Ovary (tissue), 9 donors: ENCODE results near the gene SNX10. TPM values are rescaled to one million over a fixed set of nuclear protein-coding genes. Genes with fewer than 3 reads are reported as not detected.

ENCODE experiments used
- DNase-seq, 5 donors: peaks; one replicate each; pipeline ENCODE4 v3.0.0-alpha.2; 2019 to 2020
- H3K27ac ChIP-seq, 2 donors: fragments of 200-600 bp; one replicate each; pipeline versions ENCODE4 v1.5.1 to v1.8.0; 2019 to 2022
- H3K27me3 ChIP-seq: fragments of 200-600 bp; one replicate; pipeline ENCODE4 v1.8.0; 2022
- H3K36me3 ChIP-seq: fragments of 200-600 bp; sonication (generic); one replicate; pipeline ENCODE4 v1.5.1; 2019
- H3K4me1 ChIP-seq: one replicate; pipeline ENCODE4 v1.8.1; 2013; ENCODE audit warnings: mild to moderate bottlenecking, moderate library complexity; ENCODE audit not compliant: insufficient read depth
- H3K4me3 ChIP-seq: fragments of 200-600 bp; sonication (generic); one replicate; pipeline ENCODE4 v1.5.1; 2017
- H3K9me3 ChIP-seq, 2 donors: fragments of 200-600 bp in 1 of 2; sonication (generic) in 1 of 2; one replicate each; pipeline versions ENCODE4 v1.5.1 to v1.8.1; 2013 to 2019; ENCODE audit warnings: mild to moderate bottlenecking in 1 of 2, moderate library complexity in 1 of 2
- CTCF ChIP-seq, 3 donors: fragments of 450-650 bp in 2 of 3; fragments of 200-600 bp in 1 of 3; IDR thresholded peaks; one replicate each; pipeline versions ENCODE4 v1.5.1 to v1.8.0; 2016 to 2022; ENCODE audit warnings: antibody characterized with exemption in 3 of 3, mild to moderate bottlenecking in 1 of 3
- EP300 ChIP-seq: sonication (generic); formaldehyde crosslinking; IDR thresholded peaks from one replicate; pipeline ENCODE4 v1.6.1; 2017; ENCODE audit warnings: antibody characterized with exemption
- POLR2A ChIP-seq: fragments of 450-650 bp; IDR thresholded peaks from one replicate; pipeline ENCODE4 v1.6.1; 2017; ENCODE audit warnings: antibody characterized with exemption, mild to moderate bottlenecking, moderate library complexity
- WGBS, 3 donors: extraction: QIAGEN DNeasy Blood & Tissue Kit in 1 of 3; methylation state at CpG; one replicate each; pipeline versions ENCODE4 v1.1.5 to v1.1.7; 2013 to 2017; 5-methylcytosine and 5-hydroxymethylcytosine counted together
- intact Hi-C, 4 donors: fragments of 100-400 bp; cut with DNase I; formaldehyde crosslinking; loops; one replicate each; pipeline versions ENCODE4 v1.11.0 to v1.15.1; 2022 to 2023
- polyA plus RNA-seq, 2 donors: library from polyadenylated mRNA; stranded (reverse); fragments of 200-250 nt in 1 of 2; fragments of 350-450 nt in 1 of 2; fragmentation: Illumina TruSeq in 1 of 2; extraction: RNeasy Lipid Tissue Mini Kit (QIAGEN cat#74804) in 1 of 2; gene quantifications; one replicate each; pipeline ENCODE4 v1.2.3, GENCODE V29; 2013 to 2014
- total RNA-seq, 7 donors: library from RNA; depleted of rRNA in 2 of 7; stranded (reverse); fragments of >200 nt in 2 of 7; fragmentation: NEBNext Ultra II Directional in 3 of 7; extraction: Animal tissue kit (Norgen Biotek cat#: 25700) in 3 of 7; gene quantifications; one replicate each; pipeline versions ENCODE4 v1.1.0 to v1.2.4, GENCODE V29; 2016 to 2023
- donor health status: DM: no; HTN: no; CAD: no; lungs with moderate emphysema.
- donor health status: DM: no; HTN: no; CAD: no.
- donor health status: Bipolar disorder and iron deficiency.
- donor health status: DM: yes; HTN: yes; CAD: no.
- donor health status: DM: no; HTN: no; CAD: no.
- donor health status: DM: yes; HTN: yes; CAD: no.

Gene SNX10
- total and polyA plus RNA-seq, 9 donors = 1.1 to 6.4 (median 2.0) TPM

GRCh38 chr7:26372249-26372648, 80.6 kb downstream of the SNX10 start:
- Histone ChIP-seq H3K4me1 (peaks cover 2% of the 10 kb centered on the region), H3K9me3 (no peaks in the 10 kb centered on the region), H3K27ac (no peak overlapping the region), H3K36me3 (no peaks in the 10 kb centered on the region), H3K27me3 (peaks cover 4% of the 10 kb centered on the region), H3K4me3 (no peak overlapping the region)
- TF ChIP-seq CTCF (IDR thresholded peaks at IDR 0.05) (no peak), EP300 (no peak), POLR2A (no peak)
- WGBS, 3 donors = 90 to 93% (median 93%) methylated on average over 3 of the region's 3 CpGs
- no peak for DNase-seq
- intact Hi-C loops = loop anchor here in 2 of 4 donors (5.0 to 10.0 kb wide), 3 partner anchors 293 to 793 kb away; partner anchors contain the start of gene HOXA9 (in 1 of the 2)

- Histone ChIP-seq H3K36me3 (no peaks in the 10 kb centered on the region), H3K27ac (no peak overlapping the region), H3K4me3 (no peak overlapping the region), H3K4me1 (peaks cover 2% of the 10 kb centered on the region), H3K9me3 (no peaks in the 10 kb centered on the region), H3K27me3 (peaks cover 4% of the 10 kb centered on the region)
- no peak for TF ChIP-seq CTCF (IDR thresholded peaks at IDR 0.05)
- intact Hi-C loops = loop anchor here in 2 of 4 donors (5.0 to 10.0 kb wide), 3 partner anchors 292 to 792 kb away; partner anchors contain the start of gene HOXA9 (in 1 of the 2)
- 86 to 92% (median 88%) methylated on average over 2 of the region's 2 CpGs for WGBS, 3 donors
- DNase-seq = no peak
Observed at GRCh38 chr7:26372704-26373103, 81.0 kb downstream of the SNX10 start.

GRCh38 chr7:26374647-26375373, 83.1 kb downstream of the SNX10 start:
- no peaks in the 10 kb centered on the region for H3K9me3 ChIP-seq
- no peak for DNase-seq
- TF ChIP-seq EP300 (no peak), CTCF (IDR thresholded peaks at IDR 0.05) (no peak), POLR2A (no peak)
- intact Hi-C loops = loop anchor here in 2 of 4 donors (5.0 to 10.0 kb wide), 3 partner anchors 290 to 790 kb away; partner anchors contain the start of gene HOXA9 (in 1 of the 2)
- H3K36me3 ChIP-seq = no peaks in the 10 kb centered on the region
- peaks cover 2% of the 10 kb centered on the region for H3K4me1 ChIP-seq
- H3K27me3 ChIP-seq = peaks cover 4% of the 10 kb centered on the region
- H3K27ac ChIP-seq = no peak overlapping the region
- WGBS, 3 donors = 85 to 87% (median 85%) methylated on average over 6 of the region's 6 CpGs
- no peak overlapping the region for H3K4me3 ChIP-seq

GRCh38 chr7:26375726-26376174, 84.1 kb downstream of the SNX10 start:
- Histone ChIP-seq H3K27me3 (peaks cover 4% of the 10 kb centered on the region), H3K36me3 (no peaks in the 10 kb centered on the region)

More at GRCh38 chr7:26375726-26376174, 84.1 kb downstream of the SNX10 start:
- Histone ChIP-seq H3K4me1 (peaks cover 2% of the 10 kb centered on the region), H3K4me3 (no peak overlapping the region), H3K9me3 (no peaks in the 10 kb centered on the region), H3K27ac (no peak overlapping the region)
- no peak for TF ChIP-seq CTCF (IDR thresholded peaks at IDR 0.05)
- TF ChIP-seq EP300 = no peak
- no peak for TF ChIP-seq POLR2A
- DNase-seq = no peak
- intact Hi-C loops = loop anchor here in 2 of 4 donors (10.0 kb wide), 2 partner anchors 289 to 789 kb away; partner anchors contain the start of gene HOXA9 (in 1 of the 2)
- WGBS, 3 donors = 15 to 20% (median 17%) methylated on average over 14 of the region's 14 CpGs
